ENCODE results near the gene ACYP1.

DNA sequence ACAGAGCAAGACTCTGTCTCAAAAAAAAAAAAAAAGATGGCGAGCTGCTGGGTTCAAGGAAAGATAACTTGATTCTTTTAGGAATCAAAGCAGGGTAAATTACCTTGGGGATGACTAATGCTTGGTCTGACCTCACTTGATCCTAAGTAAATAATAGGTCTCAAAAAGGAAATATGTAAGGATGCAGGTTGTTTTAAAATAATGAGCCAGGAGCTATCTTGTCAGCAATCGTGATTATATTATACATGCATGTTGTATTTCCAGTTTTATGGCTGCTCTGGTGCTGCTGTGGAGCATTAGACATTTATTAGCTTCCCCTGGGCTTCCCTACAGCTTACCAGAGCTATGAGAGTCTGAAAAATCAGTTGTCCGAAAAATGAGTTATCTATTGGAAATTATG, 58.5 kb downstream of the ACYP1 start:
- no peak for TF ChIP-seq GATA2 (IDR thresholded peaks at IDR 0.05; ENCODE audit: low read depth, low read length)
- no peak for TF ChIP-seq GATA3 (IDR thresholded peaks at IDR 0.05; ENCODE audit: low read depth, low read length)

Measured in SH-SY5Y (cell line).